Loucy (cell line): ENCODE data around the gene OR7C1.

Experiments used
- H2AFZ ChIP-seq: fragments of 200-600 bp; sonication (generic); 2 replicates; pipeline ENCODE4 v1.6.0; 2016; ENCODE audit warnings: antibody characterized with exemption, mild to moderate bottlenecking, low read length, moderate library complexity
- H3F3A ChIP-seq: fragments of 200-600 bp; 2 replicates; pipeline ENCODE4 v1.6.0; 2016; ENCODE audit warnings: antibody characterized with exemption, low read depth, mild to moderate bottlenecking
- H3K27me3 ChIP-seq: fragments of 200-600 bp; sonication (generic); 2 replicates; pipeline ENCODE4 v1.6.1; 2014; ENCODE audit warnings: low read length, mild to moderate bottlenecking; ENCODE audit not compliant: insufficient read depth, poor library complexity, severe bottlenecking
- H3K36me3 ChIP-seq: fragments of 200-600 bp; sonication (generic); 2 replicates; pipeline ENCODE4 v1.6.1; 2016; ENCODE audit warnings: low read length; ENCODE audit not compliant: insufficient read depth
- H3K4me1 ChIP-seq: fragments of 200-600 bp; sonication (generic); 2 replicates; pipeline ENCODE4 v1.5.1; 2014; ENCODE audit warnings: low read length, mild to moderate bottlenecking; ENCODE audit not compliant: insufficient read depth, poor library complexity, severe bottlenecking
- H3K4me2 ChIP-seq: fragments of 200-600 bp; sonication (generic); 2 replicates; pipeline ENCODE4 v1.6.0; 2014; ENCODE audit warnings: antibody characterized with exemption, low read length, low read depth, mild to moderate bottlenecking; ENCODE audit not compliant: poor library complexity, severe bottlenecking
- H3K4me3 ChIP-seq: fragments of 200-600 bp; sonication (generic); 2 replicates; pipeline ENCODE4 v1.5.1; 2014; ENCODE audit warnings: low read length, mild to moderate bottlenecking, mixed read lengths; ENCODE audit not compliant: poor library complexity, severe bottlenecking
- H3K79me2 ChIP-seq: fragments of 200-600 bp; sonication (generic); 2 replicates; pipeline ENCODE4 v1.6.1; 2014; ENCODE audit warnings: low read length; ENCODE audit not compliant: insufficient read depth
- H3K9ac ChIP-seq: fragments of 200-600 bp; sonication (generic); 2 replicates; pipeline ENCODE4 v1.6.0; 2014; ENCODE audit warnings: mild to moderate bottlenecking, low read depth, low read length, moderate library complexity; ENCODE audit not compliant: poor library complexity, severe bottlenecking
- H3K9me2 ChIP-seq: fragments of 200-600 bp; sonication (generic); replicated peaks from 2 replicates; pipeline ENCODE4 v1.6.1; 2016; ENCODE audit warnings: low read depth, low read length, mixed read lengths
- H3K9me3 ChIP-seq: fragments of 200-600 bp; sonication (generic); 2 replicates; pipeline ENCODE4 v1.6.1; 2014; ENCODE audit warnings: mild to moderate bottlenecking, antibody characterized with exemption, low read length, low read depth; ENCODE audit not compliant: insufficient read depth
- H4K20me1 ChIP-seq: fragments of 200-600 bp; sonication (generic); 2 replicates; pipeline ENCODE4 v1.6.0; 2014; ENCODE audit warnings: antibody characterized with exemption, low read length, mild to moderate bottlenecking; ENCODE audit not compliant: insufficient read depth, poor library complexity, severe bottlenecking
- EZH2phosphoT487 ChIP-seq: fragments of 200-600 bp; IDR thresholded peaks from 2 replicates; pipeline ENCODE4 v1.6.1; 2018; ENCODE audit warnings: antibody characterized with exemption, mild to moderate bottlenecking, moderate library complexity, borderline replicate concordance
- TF ChIP-seq, protein P1 (sequence below): fragments of 200-600 bp; sonication (generic); conservative IDR thresholded peaks from 2 replicates; pipeline ENCODE4 v1.5.1; 2014; ENCODE audit warnings: mild to moderate bottlenecking, antibody characterized with exemption, low read length

OR7C1 gene

DNA sequence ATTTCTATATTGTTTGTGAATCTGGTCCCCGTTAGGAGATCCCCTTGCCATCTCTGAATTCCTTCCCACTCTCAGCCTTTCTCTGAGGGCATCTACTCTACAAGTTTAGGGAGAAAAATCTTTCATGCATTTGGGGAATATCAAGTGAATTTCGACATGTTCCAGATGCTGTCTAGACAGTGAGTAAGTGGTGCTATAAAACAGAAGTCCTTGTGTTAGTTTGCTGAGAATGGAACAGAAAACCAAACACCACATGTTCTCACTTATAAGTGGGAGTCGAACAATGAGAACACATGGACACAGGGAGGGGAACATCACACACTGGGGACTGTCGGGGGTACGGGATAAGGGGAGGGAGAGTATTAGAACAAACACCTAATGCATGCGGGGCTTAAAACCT is 8.6 kb upstream of the OR7C1 start:
- no peaks in the 10 kb centered on the region for H3K9me3 ChIP-seq
- no peaks in the 10 kb centered on the region for H3K4me1 ChIP-seq
- no peaks in the 10 kb centered on the region for H3F3A ChIP-seq

DNA sequence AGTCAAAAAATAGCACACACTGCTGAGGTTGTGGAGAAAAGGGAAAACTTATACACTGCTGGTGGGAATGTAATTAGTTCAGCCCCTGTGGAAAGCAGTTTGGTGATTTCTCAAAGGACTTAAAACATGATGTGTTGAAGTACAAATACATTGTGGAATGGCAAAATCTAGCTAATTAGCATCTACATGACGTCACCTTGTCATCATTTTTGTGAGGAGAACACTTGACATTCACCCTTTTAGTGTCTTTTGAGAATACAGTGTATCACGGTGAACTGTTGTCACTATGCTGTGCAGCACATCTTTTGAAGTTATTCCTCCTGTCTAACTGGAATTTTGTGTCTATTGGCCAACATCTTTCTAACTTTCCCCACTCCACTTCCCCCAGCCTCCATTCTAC is 8.2 kb upstream of the OR7C1 start:
- no peaks in the 10 kb centered on the region for H3K9me2 ChIP-seq
- H3K36me3 ChIP-seq: no peaks in the 10 kb centered on the region
- no peak overlapping the region for H3K4me2 ChIP-seq
- H3K79me2 ChIP-seq: no peaks in the 10 kb centered on the region
- H2AFZ ChIP-seq: no peak overlapping the region
- no peaks in the 10 kb centered on the region for H3F3A ChIP-seq
- H4K20me1 ChIP-seq: no peaks in the 10 kb centered on the region
- no peaks in the 10 kb centered on the region for H3K27me3 ChIP-seq
- TF ChIP-seq EZH2phosphoT487: no peak
- TF ChIP-seq, protein P1, sequence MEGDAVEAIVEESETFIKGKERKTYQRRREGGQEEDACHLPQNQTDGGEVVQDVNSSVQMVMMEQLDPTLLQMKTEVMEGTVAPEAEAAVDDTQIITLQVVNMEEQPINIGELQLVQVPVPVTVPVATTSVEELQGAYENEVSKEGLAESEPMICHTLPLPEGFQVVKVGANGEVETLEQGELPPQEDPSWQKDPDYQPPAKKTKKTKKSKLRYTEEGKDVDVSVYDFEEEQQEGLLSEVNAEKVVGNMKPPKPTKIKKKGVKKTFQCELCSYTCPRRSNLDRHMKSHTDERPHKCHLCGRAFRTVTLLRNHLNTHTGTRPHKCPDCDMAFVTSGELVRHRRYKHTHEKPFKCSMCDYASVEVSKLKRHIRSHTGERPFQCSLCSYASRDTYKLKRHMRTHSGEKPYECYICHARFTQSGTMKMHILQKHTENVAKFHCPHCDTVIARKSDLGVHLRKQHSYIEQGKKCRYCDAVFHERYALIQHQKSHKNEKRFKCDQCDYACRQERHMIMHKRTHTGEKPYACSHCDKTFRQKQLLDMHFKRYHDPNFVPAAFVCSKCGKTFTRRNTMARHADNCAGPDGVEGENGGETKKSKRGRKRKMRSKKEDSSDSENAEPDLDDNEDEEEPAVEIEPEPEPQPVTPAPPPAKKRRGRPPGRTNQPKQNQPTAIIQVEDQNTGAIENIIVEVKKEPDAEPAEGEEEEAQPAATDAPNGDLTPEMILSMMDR: no peak
- H3K9me3 ChIP-seq: no peaks in the 10 kb centered on the region
- no peak overlapping the region for H3K4me3 ChIP-seq
- H3K9ac ChIP-seq: no peak overlapping the region
- no peaks in the 10 kb centered on the region for H3K4me1 ChIP-seq

More for the DNA sequence above, 8.6 kb upstream of the OR7C1 start:
- H3K79me2 ChIP-seq: no peaks in the 10 kb centered on the region
- H3K27me3 ChIP-seq: no peaks in the 10 kb centered on the region
- H3K9ac ChIP-seq: no peak overlapping the region
- H3K4me3 ChIP-seq: no peak overlapping the region
- no peaks in the 10 kb centered on the region for H3K36me3 ChIP-seq
- no peaks in the 10 kb centered on the region for H4K20me1 ChIP-seq
- no peak overlapping the region for H2AFZ ChIP-seq
- H3K4me2 ChIP-seq: no peak overlapping the region
- no peak for TF ChIP-seq EZH2phosphoT487
- TF ChIP-seq, protein P1: no peak
- no peaks in the 10 kb centered on the region for H3K9me2 ChIP-seq

DNA sequence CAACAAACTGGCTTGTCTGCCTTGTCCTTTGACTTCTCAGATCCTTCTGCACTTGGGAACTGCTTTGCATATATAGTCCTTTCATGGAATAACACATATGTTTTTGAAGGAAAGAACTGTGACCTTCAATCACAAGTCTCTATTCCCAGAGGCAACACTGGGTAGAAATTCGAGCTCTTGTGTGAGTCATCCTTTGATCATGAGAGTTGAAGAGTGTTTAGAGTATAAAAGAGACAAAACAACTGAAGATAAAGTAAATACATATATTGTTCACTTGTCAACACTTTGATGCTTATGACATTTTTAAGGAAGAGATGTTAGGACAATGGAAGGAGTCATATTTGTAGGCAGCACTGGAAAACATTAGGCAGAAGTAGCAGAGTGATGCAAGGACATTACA is 5.2 kb upstream of the OR7C1 start:
- no peaks in the 10 kb centered on the region for H3K27me3 ChIP-seq
- no peaks in the 10 kb centered on the region for H3K9me3 ChIP-seq
- H2AFZ ChIP-seq: no peak overlapping the region
- no peaks in the 10 kb centered on the region for H3K9me2 ChIP-seq
- H3K4me3 ChIP-seq: no peak overlapping the region
- H3K36me3 ChIP-seq: no peaks in the 10 kb centered on the region
- no peaks in the 10 kb centered on the region for H3K4me1 ChIP-seq
- no peak overlapping the region for H3K4me2 ChIP-seq
- no peaks in the 10 kb centered on the region for H3F3A ChIP-seq
- TF ChIP-seq EZH2phosphoT487: no peak
- TF ChIP-seq, protein P1: no peak
- no peaks in the 10 kb centered on the region for H3K79me2 ChIP-seq
- no peaks in the 10 kb centered on the region for H4K20me1 ChIP-seq
- H3K9ac ChIP-seq: no peak overlapping the region
